Peyer's patch (tissue), 4 donors: ENCODE measurements around the gene TSHZ1.

ENCODE experiments used
- POLR2A ChIP-seq, 2 donors: fragments of 450-650 bp; IDR thresholded peaks; one replicate each; pipeline ENCODE4 v1.5.1; 2017; ENCODE audit warnings: antibody characterized with exemption in 2 of 2, mild to moderate bottlenecking in 2 of 2, moderate library complexity in 2 of 2
- TF ChIP-seq, protein P1 (sequence below), 6 experiments: fragments of 450-650 bp in 4 of 6; fragments of 200-600 bp in 2 of 6; sonication (generic) in 1 of 6; IDR thresholded peaks; one replicate each; pipeline ENCODE4 v1.5.1; 2017 to 2019; ENCODE audit warnings: antibody characterized with exemption in 6 of 6, mild to moderate bottlenecking in 3 of 6, moderate library complexity in 1 of 6

DNA sequence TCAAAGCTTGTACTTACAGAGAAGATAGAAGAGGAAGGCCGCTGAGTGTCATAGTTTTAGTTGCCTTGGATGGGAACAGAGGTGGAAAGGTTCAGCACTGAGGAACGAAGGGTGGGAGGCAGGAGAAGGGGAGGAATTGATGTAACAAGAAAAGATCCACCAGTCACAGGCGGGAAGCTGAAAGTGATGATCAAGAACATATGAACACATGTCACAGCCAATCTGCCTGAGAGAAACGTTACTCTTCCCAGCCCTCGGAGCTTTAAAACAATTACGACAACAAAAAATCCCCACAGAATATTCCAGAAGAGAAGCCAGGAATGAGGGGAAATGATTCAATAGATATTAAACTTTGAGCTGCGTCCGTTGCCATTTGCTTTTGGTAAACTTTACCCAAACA, 87.1 kb downstream of the TSHZ1 start:
- TF ChIP-seq, protein P1, sequence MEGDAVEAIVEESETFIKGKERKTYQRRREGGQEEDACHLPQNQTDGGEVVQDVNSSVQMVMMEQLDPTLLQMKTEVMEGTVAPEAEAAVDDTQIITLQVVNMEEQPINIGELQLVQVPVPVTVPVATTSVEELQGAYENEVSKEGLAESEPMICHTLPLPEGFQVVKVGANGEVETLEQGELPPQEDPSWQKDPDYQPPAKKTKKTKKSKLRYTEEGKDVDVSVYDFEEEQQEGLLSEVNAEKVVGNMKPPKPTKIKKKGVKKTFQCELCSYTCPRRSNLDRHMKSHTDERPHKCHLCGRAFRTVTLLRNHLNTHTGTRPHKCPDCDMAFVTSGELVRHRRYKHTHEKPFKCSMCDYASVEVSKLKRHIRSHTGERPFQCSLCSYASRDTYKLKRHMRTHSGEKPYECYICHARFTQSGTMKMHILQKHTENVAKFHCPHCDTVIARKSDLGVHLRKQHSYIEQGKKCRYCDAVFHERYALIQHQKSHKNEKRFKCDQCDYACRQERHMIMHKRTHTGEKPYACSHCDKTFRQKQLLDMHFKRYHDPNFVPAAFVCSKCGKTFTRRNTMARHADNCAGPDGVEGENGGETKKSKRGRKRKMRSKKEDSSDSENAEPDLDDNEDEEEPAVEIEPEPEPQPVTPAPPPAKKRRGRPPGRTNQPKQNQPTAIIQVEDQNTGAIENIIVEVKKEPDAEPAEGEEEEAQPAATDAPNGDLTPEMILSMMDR (IDR thresholded peaks at IDR 0.05) = no peak
- no peak for TF ChIP-seq POLR2A (IDR thresholded peaks at IDR 0.05)
